Glutamatergic neuron (in vitro differentiated cells): ENCODE data around the gene TRMT44. TPM values are rescaled to one million over a fixed set of nuclear protein-coding genes. Genes with fewer than 3 reads are reported as not detected.

Source experiments
- DNase-seq: peaks from one replicate; pipeline ENCODE4 v3.0.0; 2022
- H3K27ac Mint-ChIP-seq: one replicate; pipeline ENCODE4 v1.8.0; 2020; ENCODE audit warnings: mild to moderate bottlenecking, mixed read lengths, inconsistent platforms; ENCODE audit not compliant: unreplicated experiment
- H3K27me3 Mint-ChIP-seq: one replicate; pipeline ENCODE4 v1.8.0; 2020; ENCODE audit warnings: mild to moderate bottlenecking, moderate library complexity, mixed read lengths, inconsistent platforms; ENCODE audit not compliant: unreplicated experiment
- H3K36me3 Mint-ChIP-seq: one replicate; pipeline ENCODE4 v1.8.0; 2020; ENCODE audit warnings: mild to moderate bottlenecking, mixed read lengths, inconsistent platforms; ENCODE audit not compliant: unreplicated experiment
- H3K4me1 Mint-ChIP-seq: one replicate; pipeline ENCODE4 v1.8.0; 2020; ENCODE audit warnings: mild to moderate bottlenecking, low read depth, mixed read lengths, inconsistent platforms; ENCODE audit not compliant: unreplicated experiment
- H3K4me3 Mint-ChIP-seq: one replicate; pipeline ENCODE4 v1.8.0; 2020; ENCODE audit warnings: mild to moderate bottlenecking, mixed read lengths, inconsistent platforms; ENCODE audit not compliant: unreplicated experiment
- H3K9me3 Mint-ChIP-seq: one replicate; pipeline ENCODE4 v1.8.0; 2020; ENCODE audit warnings: mild to moderate bottlenecking, moderate library complexity, mixed read lengths, inconsistent platforms; ENCODE audit not compliant: unreplicated experiment
- CTCF ChIP-seq: fragments of 200-600 bp; sonication (generic); IDR thresholded peaks from one replicate; pipeline ENCODE4 v1.5.0; 2021; ENCODE audit not compliant: partially characterized antibody, unreplicated experiment
- total RNA-seq: library from RNA; stranded (reverse); fragmentation: NEBNext Ultra II Directional; extraction: Animal tissue kit (Norgen Biotek cat#: 25700); gene quantifications from one replicate; pipeline ENCODE4 v1.2.1, GENCODE V29; 2021; ENCODE audit not compliant: unreplicated experiment

TRMT44 gene
- total RNA-seq, 1 donor from 2014 or later = 23.3 TPM

DNA sequence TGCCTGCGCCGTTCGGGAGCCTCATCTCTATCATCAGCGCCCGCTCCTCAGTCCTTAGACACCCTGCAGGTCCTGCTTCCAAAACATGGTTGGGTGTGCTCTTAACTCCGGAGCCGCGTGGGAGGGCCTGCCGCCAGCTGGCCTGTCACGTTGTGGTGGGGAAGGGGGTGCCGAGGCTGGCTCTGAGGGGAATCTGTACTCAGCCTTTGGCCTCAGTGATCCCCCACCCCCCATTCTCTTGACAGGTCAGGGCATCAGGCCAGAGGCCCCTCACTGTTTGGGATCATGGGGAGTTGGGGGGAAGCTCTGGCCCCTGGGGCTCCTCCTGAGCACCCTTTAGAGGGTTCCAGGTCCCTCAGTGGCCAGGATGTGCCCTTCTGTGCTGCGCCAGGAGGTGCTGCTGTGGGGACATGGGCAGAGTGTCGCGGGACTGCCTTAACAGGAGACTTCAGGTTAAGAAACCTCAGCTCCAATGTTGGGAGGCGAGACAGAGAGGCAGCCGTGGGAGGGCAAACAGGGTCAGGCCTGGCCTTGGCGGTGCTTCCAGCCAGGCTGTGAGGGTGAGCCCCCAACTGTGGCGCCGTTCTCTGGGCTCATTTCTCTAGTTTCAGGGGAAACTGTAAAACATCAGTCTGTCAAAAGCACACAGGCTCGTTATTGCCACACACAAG lies 33.5 kb downstream of the TRMT44 start:
- Mint-ChIP-seq H3K27ac (no peak overlapping the region), H3K4me3 (no peak overlapping the region), H3K36me3 (no peaks in the 10 kb centered on the region), H3K27me3 (peaks cover 3% of the 10 kb centered on the region), H3K4me1 (peaks cover 8% of the 10 kb centered on the region), H3K9me3 (peaks cover 5% of the 10 kb centered on the region)
- TF ChIP-seq CTCF = no peak
- DNase-seq = no peak

GRCh38 chr4:8474856-8475255 lies 34.3 kb downstream of the TRMT44 start:
- Mint-ChIP-seq H3K36me3 (no peaks in the 10 kb centered on the region), H3K9me3 (peaks cover 2% of the 10 kb centered on the region), H3K27ac (no peak overlapping the region), H3K27me3 (peaks cover 3% of the 10 kb centered on the region), H3K4me3 (no peak overlapping the region), H3K4me1 (peaks cover 8% of the 10 kb centered on the region)
- DNase-seq = no peak
- TF ChIP-seq CTCF = no peak

DNA sequence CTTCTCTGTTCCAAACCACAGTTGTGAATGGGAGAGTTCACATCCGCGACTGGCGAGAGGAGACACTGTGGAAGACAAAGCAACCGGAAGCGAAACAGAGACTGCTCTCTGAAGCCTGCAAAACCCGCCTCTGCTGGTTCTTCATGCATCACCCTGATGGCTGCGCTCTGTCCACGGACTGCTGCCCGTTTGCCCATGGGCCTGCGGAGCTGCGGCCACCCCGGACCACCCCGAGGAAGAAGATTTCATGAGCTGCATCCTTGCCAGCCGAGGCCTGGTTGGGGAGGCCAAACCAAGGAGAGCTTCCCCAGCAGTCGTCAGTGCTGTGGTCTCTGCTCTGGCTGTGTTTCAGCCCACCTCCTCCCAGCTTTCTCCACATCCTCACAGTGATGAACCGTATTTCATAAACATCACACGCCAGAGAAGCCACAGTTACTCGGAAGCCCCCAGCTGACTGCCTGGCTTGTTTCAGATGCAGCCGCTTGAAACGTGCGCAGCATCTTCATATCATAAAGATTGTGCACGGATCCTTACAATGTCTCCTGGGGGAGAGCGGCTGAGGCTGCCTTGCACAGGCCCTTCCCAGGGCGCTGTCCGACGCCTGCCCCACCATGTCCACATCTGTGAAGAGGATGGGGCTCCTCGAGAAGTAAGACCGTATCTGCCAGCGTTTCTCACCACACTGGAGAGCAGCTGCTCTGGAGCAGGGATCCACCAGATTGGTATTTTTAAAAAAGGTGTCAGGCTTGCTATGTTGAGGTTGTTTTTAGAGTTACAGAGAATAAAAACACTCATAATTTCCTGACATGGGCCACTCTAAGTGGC lies 35.4 kb downstream of the TRMT44 start:
- no peak for DNase-seq
- no peaks in the 10 kb centered on the region for H3K36me3 Mint-ChIP-seq
- TF ChIP-seq CTCF = no peak
- H3K9me3 Mint-ChIP-seq = peaks cover 2% of the 10 kb centered on the region
- no peak overlapping the region for H3K27ac Mint-ChIP-seq
- peaks cover 8% of the 10 kb centered on the region for H3K4me1 Mint-ChIP-seq
- H3K4me3 Mint-ChIP-seq = no peak overlapping the region
- H3K27me3 Mint-ChIP-seq = peaks cover 1% of the 10 kb centered on the region

GRCh38 chr4:8477095-8477635 lies 36.6 kb downstream of the TRMT44 start:
- DNase-seq = no peak
- no peak overlapping the region for H3K27ac Mint-ChIP-seq
- TF ChIP-seq CTCF = no peak
- H3K27me3 Mint-ChIP-seq = peaks cover 1% of the 10 kb centered on the region
- H3K4me3 Mint-ChIP-seq = no peak overlapping the region
- H3K36me3 Mint-ChIP-seq = no peaks in the 10 kb centered on the region
- H3K4me1 Mint-ChIP-seq = peaks cover 8% of the 10 kb centered on the region
- peaks cover 2% of the 10 kb centered on the region for H3K9me3 Mint-ChIP-seq

DNA sequence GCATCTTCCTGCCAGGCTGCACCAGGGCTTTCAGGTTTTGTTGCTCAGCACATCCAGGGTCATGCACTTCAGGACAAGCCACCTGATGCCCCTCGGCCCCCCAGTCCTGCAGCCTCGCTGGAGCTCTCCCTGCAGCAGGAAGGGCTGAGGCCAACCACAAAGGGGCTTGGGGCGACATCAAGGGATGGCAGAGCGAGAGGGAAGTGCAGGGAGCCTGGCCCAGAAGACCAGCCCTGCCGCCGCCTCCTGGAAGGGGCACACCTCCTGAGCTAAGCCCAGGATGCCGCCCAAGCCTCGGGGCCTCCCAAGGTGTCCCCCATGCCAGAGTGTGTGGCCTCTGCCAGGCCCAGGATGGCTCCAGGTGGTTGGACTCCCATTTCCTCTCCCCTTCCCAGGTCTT lies 37.1 kb downstream of the TRMT44 start:
- peaks cover 1% of the 10 kb centered on the region for H3K27me3 Mint-ChIP-seq
- no peak overlapping the region for H3K4me3 Mint-ChIP-seq
- H3K27ac Mint-ChIP-seq = no peak overlapping the region
- no peaks in the 10 kb centered on the region for H3K36me3 Mint-ChIP-seq
- DNase-seq = no peak
- peaks cover 2% of the 10 kb centered on the region for H3K9me3 Mint-ChIP-seq
- no peak for TF ChIP-seq CTCF
- peaks cover 8% of the 10 kb centered on the region for H3K4me1 Mint-ChIP-seq
